Activated naive CD4-positive, alpha-beta T cell treated with anti-CD3 and anti-CD28 coated beads, Interleukin-2, amount 50 U/mL, for 24 hours (primary cell): ENCODE results near the gene PAPPA.

Source experiments
- H3K27ac Mint-ChIP-seq: one replicate; pipeline ENCODE4 v1.8.0; 2021; ENCODE audit warnings: mild to moderate bottlenecking, mixed read lengths
- H3K27me3 Mint-ChIP-seq: one replicate; pipeline ENCODE4 v1.8.0; 2021; ENCODE audit warnings: mixed read lengths
- H3K36me3 Mint-ChIP-seq: one replicate; pipeline ENCODE4 v1.8.0; 2021; ENCODE audit warnings: mixed read lengths
- H3K4me1 Mint-ChIP-seq: one replicate; pipeline ENCODE4 v1.8.0; 2021; ENCODE audit warnings: mixed read lengths
- H3K4me3 Mint-ChIP-seq: one replicate; pipeline ENCODE4 v1.8.0; 2021; ENCODE audit warnings: mild to moderate bottlenecking, mixed read lengths
- H3K9me3 Mint-ChIP-seq: one replicate; pipeline ENCODE4 v1.8.0; 2021; ENCODE audit warnings: mixed read lengths

The PAPPA gene

GRCh38 chr9:116450378-116451139, 297.0 kb downstream of the PAPPA start:
- Mint-ChIP-seq H3K4me3 (no peak overlapping the region), H3K9me3 (no peaks in the 10 kb centered on the region), H3K4me1 (no peaks in the 10 kb centered on the region), H3K27ac (no peak overlapping the region), H3K36me3 (peaks cover 4% of the 10 kb centered on the region), H3K27me3 (no peaks in the 10 kb centered on the region)

DNA sequence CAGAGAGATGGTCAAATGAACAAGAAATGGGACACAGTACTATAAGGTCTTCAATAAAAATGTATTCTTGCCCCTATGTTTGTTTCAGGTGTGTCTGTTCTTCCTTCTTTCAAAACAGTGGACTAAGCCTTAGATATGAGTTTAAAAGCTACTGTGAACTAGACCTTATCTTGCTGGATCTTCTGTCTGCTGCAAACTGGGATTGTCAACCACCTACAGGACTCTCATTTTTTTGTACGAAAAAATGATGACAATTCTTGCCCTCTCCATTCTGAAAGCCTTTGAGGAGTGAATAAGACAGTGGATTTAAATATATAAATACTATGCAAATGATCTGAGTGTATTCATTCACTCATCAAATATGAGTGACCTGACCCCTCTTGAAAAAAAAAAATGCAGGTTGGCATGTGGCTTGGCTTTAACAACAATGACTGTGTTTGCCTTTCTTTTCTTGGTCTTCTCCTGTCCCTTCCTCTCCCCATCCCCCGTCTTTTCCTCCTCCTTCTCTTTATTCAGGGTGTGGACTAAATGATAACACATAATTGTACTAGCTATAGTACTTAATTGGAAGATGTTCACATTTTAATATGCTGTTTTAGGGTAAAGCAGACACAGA, 298.0 kb downstream of the PAPPA start:
- H3K27me3 Mint-ChIP-seq: no peaks in the 10 kb centered on the region
- no peak overlapping the region for H3K4me3 Mint-ChIP-seq
- H3K4me1 Mint-ChIP-seq: no peaks in the 10 kb centered on the region
- H3K9me3 Mint-ChIP-seq: peaks cover 8% of the 10 kb centered on the region
- no peak overlapping the region for H3K27ac Mint-ChIP-seq
- peaks cover 7% of the 10 kb centered on the region for H3K36me3 Mint-ChIP-seq
